K562 (cell line): ENCODE results near the gene ATAD2B. TPM values are rescaled to one million over a fixed set of nuclear protein-coding genes. Genes with fewer than 3 reads are reported as not detected.

Experiments used
- CBFA2T2 ChIP-seq: fragments of 450-650 bp; conservative IDR thresholded peaks from 2 replicates; pipeline ENCODE4 v1.6.1; 2017; ENCODE audit warnings: mild to moderate bottlenecking
- JUN ChIP-seq, 2 experiments: sonication (generic) in 1 of 2; formaldehyde crosslinking in 1 of 2; IDR thresholded peaks; 2 replicates each; pipeline versions ENCODE4 v1.6.1 to v1.8.0; 2012 to 2022; ENCODE audit warnings: borderline replicate concordance in 2 of 2, mild to moderate bottlenecking in 2 of 2, improper control_type of control experiment in 1 of 2, low read depth in 1 of 2, low read length in 1 of 2, missing genetic modification reagents in 1 of 2
- JUND ChIP-seq, 2 experiments: IDR thresholded peaks; 2 replicates in 1 of 2; 3 replicates in 1 of 2; pipeline ENCODE4 v1.6.1; 2011; ENCODE audit warnings: borderline replicate concordance in 2 of 2, low read depth in 2 of 2, low read length in 2 of 2, improper control_type of control experiment in 1 of 2, missing biosample characterization in 1 of 2, missing genetic modification characterization in 1 of 2, missing genetic modification reagents in 1 of 2
- SIRT6 ChIP-seq: IDR thresholded peaks from one replicate; pipeline ENCODE4 v1.6.1; 2012; ENCODE audit warnings: low read depth, mild to moderate bottlenecking, control low read depth, inconsistent platforms, low read length, moderate library complexity
- ZNF384 ChIP-seq: IDR thresholded peaks from 2 replicates; pipeline ENCODE4 v1.6.1; 2012; ENCODE audit warnings: low read depth, low read length, improper control_type of control experiment
- ZNF584 ChIP-seq: fragments of 200-800 bp; sonication (Bioruptor generic); IDR thresholded peaks from 2 replicates; pipeline ENCODE4 v1.6.1; 2016; ENCODE audit warnings: low read depth, mild to moderate bottlenecking, missing genetic modification characterization, missing compliant biosample characterization
- ZNF75A ChIP-seq: fragments of 450-650 bp; formaldehyde crosslinking; IDR thresholded peaks from 2 replicates; pipeline ENCODE4 v1.4.0; 2020; ENCODE audit warnings: mild to moderate bottlenecking
- polyA plus RNA-seq, 8 experiments: library from polyadenylated mRNA; depleted of rRNA in 4 of 8; stranded (reverse) in 5 of 8; unstranded in 3 of 8; fragments of >200 nt; fragmentation: Nextera tagmentation in 2 of 8; fragmentation: Illumina TruSeq in 1 of 8; extraction: Ambion mirVana in 2 of 8; extraction: Trizol in 1 of 8; gene quantifications; 2 replicates each; pipeline versions ENCODE4 v1.2.1 to v1.2.3, GENCODE V29; 2011 to 2014; ENCODE audit warnings: inconsistent platforms in 1 of 8, missing spikeins in 1 of 8
- total RNA-seq, 7 experiments: library from RNA; depleted of rRNA in 6 of 7; stranded (reverse); fragments of >200 nt in 6 of 7; fragmentation: Illumina TruSeq in 2 of 7; extraction: Trizol in 2 of 7; gene quantifications; 2 replicates each; pipeline versions ENCODE4 v1.2.1 to v1.2.3, GENCODE V29; 2011 to 2021; ENCODE audit warnings: low replicate concordance in 1 of 7
- TF ChIP-seq, protein P1 (sequence below): sonication (generic); formaldehyde crosslinking; IDR thresholded peaks from 2 replicates; pipeline ENCODE4 v1.8.0; 2022; ENCODE audit warnings: missing genetic modification reagents, mild to moderate bottlenecking, borderline replicate concordance
- TF ChIP-seq, protein P2 (sequence below): fragments of 250-450 bp; sonication (Bioruptor Pico); IDR thresholded peaks from 2 replicates; pipeline ENCODE4 v1.8.0; 2022; ENCODE audit warnings: inconsistent platforms
- TF ChIP-seq, protein P3 (sequence below): fragments of 250-450 bp; sonication (Bioruptor Pico); IDR thresholded peaks from 2 replicates; pipeline ENCODE4 v1.8.0; 2021; ENCODE audit warnings: mild to moderate bottlenecking, moderate library complexity
- TF ChIP-seq, protein P4 (sequence below): fragments of 200-400 bp; formaldehyde crosslinking; IDR thresholded peaks from 2 replicates; pipeline ENCODE4 v1.6.1; 2017; ENCODE audit warnings: mild to moderate bottlenecking, low read depth, low read length, moderate library complexity

The ATAD2B gene
- total and polyA plus RNA-seq, 9 of the 15 experiments (the other 6 are each of a cell fraction or from before 2014, with no cell fraction given), result 3.2 to 21.6 (median 11.4) TPM

- TF ChIP-seq, protein P1, sequence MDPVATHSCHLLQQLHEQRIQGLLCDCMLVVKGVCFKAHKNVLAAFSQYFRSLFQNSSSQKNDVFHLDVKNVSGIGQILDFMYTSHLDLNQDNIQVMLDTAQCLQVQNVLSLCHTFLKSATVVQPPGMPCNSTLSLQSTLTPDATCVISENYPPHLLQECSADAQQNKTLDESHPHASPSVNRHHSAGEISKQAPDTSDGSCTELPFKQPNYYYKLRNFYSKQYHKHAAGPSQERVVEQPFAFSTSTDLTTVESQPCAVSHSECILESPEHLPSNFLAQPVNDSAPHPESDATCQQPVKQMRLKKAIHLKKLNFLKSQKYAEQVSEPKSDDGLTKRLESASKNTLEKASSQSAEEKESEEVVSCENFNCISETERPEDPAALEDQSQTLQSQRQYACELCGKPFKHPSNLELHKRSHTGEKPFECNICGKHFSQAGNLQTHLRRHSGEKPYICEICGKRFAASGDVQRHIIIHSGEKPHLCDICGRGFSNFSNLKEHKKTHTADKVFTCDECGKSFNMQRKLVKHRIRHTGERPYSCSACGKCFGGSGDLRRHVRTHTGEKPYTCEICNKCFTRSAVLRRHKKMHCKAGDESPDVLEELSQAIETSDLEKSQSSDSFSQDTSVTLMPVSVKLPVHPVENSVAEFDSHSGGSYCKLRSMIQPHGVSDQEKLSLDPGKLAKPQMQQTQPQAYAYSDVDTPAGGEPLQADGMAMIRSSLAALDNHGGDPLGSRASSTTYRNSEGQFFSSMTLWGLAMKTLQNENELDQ (CRISPR knock-in tag), result no peak
- TF ChIP-seq JUN (IDR thresholded peaks at IDR 0.05; ENCODE audit: borderline replicate concordance, low read depth, low read length), result peak; percentile 39; the same call in 1 of the 2 replicates
- no peak for TF ChIP-seq JUN (CRISPR knock-in tag; IDR thresholded peaks at IDR 0.05; ENCODE audit: borderline replicate concordance)
- no peak for TF ChIP-seq ZNF584 (CRISPR knock-in tag)
- no peak for TF ChIP-seq ZNF384
- no peak for TF ChIP-seq SIRT6
- TF ChIP-seq, protein P2, sequence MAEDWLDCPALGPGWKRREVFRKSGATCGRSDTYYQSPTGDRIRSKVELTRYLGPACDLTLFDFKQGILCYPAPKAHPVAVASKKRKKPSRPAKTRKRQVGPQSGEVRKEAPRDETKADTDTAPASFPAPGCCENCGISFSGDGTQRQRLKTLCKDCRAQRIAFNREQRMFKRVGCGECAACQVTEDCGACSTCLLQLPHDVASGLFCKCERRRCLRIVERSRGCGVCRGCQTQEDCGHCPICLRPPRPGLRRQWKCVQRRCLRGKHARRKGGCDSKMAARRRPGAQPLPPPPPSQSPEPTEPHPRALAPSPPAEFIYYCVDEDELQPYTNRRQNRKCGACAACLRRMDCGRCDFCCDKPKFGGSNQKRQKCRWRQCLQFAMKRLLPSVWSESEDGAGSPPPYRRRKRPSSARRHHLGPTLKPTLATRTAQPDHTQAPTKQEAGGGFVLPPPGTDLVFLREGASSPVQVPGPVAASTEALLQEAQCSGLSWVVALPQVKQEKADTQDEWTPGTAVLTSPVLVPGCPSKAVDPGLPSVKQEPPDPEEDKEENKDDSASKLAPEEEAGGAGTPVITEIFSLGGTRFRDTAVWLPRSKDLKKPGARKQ (CRISPR knock-in tag), result no peak
- TF ChIP-seq, protein P3, sequence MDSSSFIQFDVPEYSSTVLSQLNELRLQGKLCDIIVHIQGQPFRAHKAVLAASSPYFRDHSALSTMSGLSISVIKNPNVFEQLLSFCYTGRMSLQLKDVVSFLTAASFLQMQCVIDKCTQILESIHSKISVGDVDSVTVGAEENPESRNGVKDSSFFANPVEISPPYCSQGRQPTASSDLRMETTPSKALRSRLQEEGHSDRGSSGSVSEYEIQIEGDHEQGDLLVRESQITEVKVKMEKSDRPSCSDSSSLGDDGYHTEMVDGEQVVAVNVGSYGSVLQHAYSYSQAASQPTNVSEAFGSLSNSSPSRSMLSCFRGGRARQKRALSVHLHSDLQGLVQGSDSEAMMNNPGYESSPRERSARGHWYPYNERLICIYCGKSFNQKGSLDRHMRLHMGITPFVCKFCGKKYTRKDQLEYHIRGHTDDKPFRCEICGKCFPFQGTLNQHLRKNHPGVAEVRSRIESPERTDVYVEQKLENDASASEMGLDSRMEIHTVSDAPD (CRISPR knock-in tag), result no peak
- TF ChIP-seq JUND (IDR thresholded peaks at IDR 0.05; ENCODE audit: borderline replicate concordance, low read depth, low read length), result 0 out of 2 replicates have a peak, but pooled peaks have one; percentile 16
- no peak for TF ChIP-seq JUND (tag; IDR thresholded peaks at IDR 0.05; ENCODE audit: borderline replicate concordance, low read depth, low read length)
- TF ChIP-seq CBFA2T2, result no peak
- TF ChIP-seq, protein P4, sequence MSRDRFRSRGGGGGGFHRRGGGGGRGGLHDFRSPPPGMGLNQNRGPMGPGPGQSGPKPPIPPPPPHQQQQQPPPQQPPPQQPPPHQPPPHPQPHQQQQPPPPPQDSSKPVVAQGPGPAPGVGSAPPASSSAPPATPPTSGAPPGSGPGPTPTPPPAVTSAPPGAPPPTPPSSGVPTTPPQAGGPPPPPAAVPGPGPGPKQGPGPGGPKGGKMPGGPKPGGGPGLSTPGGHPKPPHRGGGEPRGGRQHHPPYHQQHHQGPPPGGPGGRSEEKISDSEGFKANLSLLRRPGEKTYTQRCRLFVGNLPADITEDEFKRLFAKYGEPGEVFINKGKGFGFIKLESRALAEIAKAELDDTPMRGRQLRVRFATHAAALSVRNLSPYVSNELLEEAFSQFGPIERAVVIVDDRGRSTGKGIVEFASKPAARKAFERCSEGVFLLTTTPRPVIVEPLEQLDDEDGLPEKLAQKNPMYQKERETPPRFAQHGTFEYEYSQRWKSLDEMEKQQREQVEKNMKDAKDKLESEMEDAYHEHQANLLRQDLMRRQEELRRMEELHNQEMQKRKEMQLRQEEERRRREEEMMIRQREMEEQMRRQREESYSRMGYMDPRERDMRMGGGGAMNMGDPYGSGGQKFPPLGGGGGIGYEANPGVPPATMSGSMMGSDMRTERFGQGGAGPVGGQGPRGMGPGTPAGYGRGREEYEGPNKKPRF, result no peak
- TF ChIP-seq ZNF75A (CRISPR knock-in tag), result no peak
Observed at GRCh38 chr2:23912054-23912453, 14.9 kb downstream of the ATAD2B start (continued).
